B cell (primary cell): ENCODE data around the gene TBX2. TPM values are rescaled to one million over a fixed set of nuclear protein-coding genes. Genes with fewer than 3 reads are reported as not detected.
A peak's percentile ranks its signal among the peaks of the same experiment; 100 is the strongest.

Experiments
- ATAC-seq: fragments of 200-7000 bp; cut with Tn5 transposase; one replicate; pipeline ENCODE4 v1.10.0; 2021; ENCODE audit warnings: low read depth, mild to moderate bottlenecking, moderate number of reproducible peaks, moderate library complexity
- CTCF ChIA-PET: fragments of 350-600 bp; sonication (Branson Sonifier 250); formaldehyde crosslinking; loops from one replicate; lab custom pipeline; 2021; ENCODE audit warnings: antibody characterized with exemption, inconsistent platforms; lab: Charles Lee
- POLR2A ChIA-PET: fragments of 350-600 bp; sonication (Branson Sonifier 250); formaldehyde crosslinking; loops from one replicate; lab custom pipeline; 2021; ENCODE audit warnings: antibody characterized with exemption; lab: Charles Lee
- DNase-seq: peaks from one replicate; pipeline ENCODE4 v3.0.0; 2013
- H2AFZ ChIP-seq: 2 replicates; pipeline ENCODE4 v1.6.1; 2012; ENCODE audit warnings: mild to moderate bottlenecking, low read depth, low read length; ENCODE audit not compliant: insufficient read depth, poor library complexity, severe bottlenecking
- H3K27ac ChIP-seq, 2 donors: 1 replicate in 1 of 2; 2 replicates in 1 of 2; pipeline ENCODE4 v1.5.1; 2012 to 2013; ENCODE audit warnings: low read length in 2 of 2, mild to moderate bottlenecking in 2 of 2, moderate library complexity in 1 of 2
- H3K27me3 ChIP-seq, 4 experiments: fragments of 200-600 bp in 1 of 4; sonication (generic) in 1 of 4; replicated peaks in 1 of 4; 1 replicate in 2 of 4; 2 replicates in 2 of 4; pipeline versions ENCODE4 v1.6.1 to v1.7.0; 2013 to 2016; ENCODE audit warnings: low read length in 3 of 4, mild to moderate bottlenecking in 2 of 4, mixed read lengths in 1 of 4, moderate library complexity in 1 of 4; ENCODE audit not compliant: insufficient read depth in 4 of 4, control insufficient read depth in 3 of 4; ENCODE audit errors: control extremely low read depth in 1 of 4
- H3K36me3 ChIP-seq, 2 experiments: replicated peaks in 1 of 2; 1 replicate in 1 of 2; 2 replicates in 1 of 2; pipeline versions ENCODE4 v1.6.1 to v1.7.1; 2013; ENCODE audit warnings: low read length in 1 of 2; ENCODE audit not compliant: insufficient read depth in 2 of 2, control insufficient read depth in 1 of 2; ENCODE audit errors: control extremely low read depth in 1 of 2, extremely low read depth in 1 of 2
- H3K4me1 ChIP-seq, 2 donors: fragments of 200-600 bp in 1 of 2; sonication (generic) in 1 of 2; 1 replicate in 1 of 2; 2 replicates in 1 of 2; pipeline versions ENCODE4 v1.5.1 to v1.6.1; 2013 to 2017; ENCODE audit warnings: low read length in 2 of 2; ENCODE audit not compliant: control insufficient read depth in 2 of 2, insufficient read depth in 2 of 2
- H3K4me2 ChIP-seq: replicated peaks from 2 replicates; pipeline ENCODE3; 2012; ENCODE audit warnings: mild to moderate bottlenecking, low read depth, low read length; ENCODE audit not compliant: poor library complexity, severe bottlenecking
- H3K4me3 ChIP-seq, 5 experiments: fragments of 200-600 bp in 1 of 5; sonication (generic) in 1 of 5; 1 replicate in 3 of 5; 2 replicates in 2 of 5; pipeline versions ENCODE4 v1.5.1 to v1.7.0; 2011 to 2016; ENCODE audit warnings: low read length in 4 of 5, mild to moderate bottlenecking in 4 of 5, low read depth in 2 of 5, control low read depth in 1 of 5, moderate library complexity in 1 of 5; ENCODE audit not compliant: insufficient read depth in 1 of 5; ENCODE audit errors: control extremely low read depth in 1 of 5, extremely low read depth in 1 of 5
- H3K79me2 ChIP-seq: fragments of 200-600 bp; sonication (generic); one replicate; pipeline ENCODE4 v1.6.0; 2016; ENCODE audit warnings: low read length; ENCODE audit not compliant: control insufficient read depth, insufficient read depth
- H3K9ac ChIP-seq: fragments of 200-600 bp; sonication (generic); 2 replicates; pipeline ENCODE4 v1.6.1; 2017; ENCODE audit warnings: mild to moderate bottlenecking, low read length, moderate library complexity
- H3K9me3 ChIP-seq, 3 donors: one replicate each; pipeline versions ENCODE4 v1.6.1 to v1.7.1; 2013; ENCODE audit warnings: low read length in 2 of 3; ENCODE audit not compliant: control insufficient read depth in 2 of 3, insufficient read depth in 1 of 3; ENCODE audit errors: control extremely low read depth in 1 of 3
- H4K20me1 ChIP-seq: 2 replicates; pipeline ENCODE4 v1.6.0; 2012; ENCODE audit warnings: mild to moderate bottlenecking, low read length; ENCODE audit not compliant: insufficient read depth, control insufficient read depth, poor library complexity, severe bottlenecking
- H3K27ac Mint-ChIP-seq: one replicate; pipeline ENCODE4 v1.8.0; 2021; ENCODE audit warnings: mixed read lengths
- H3K27me3 Mint-ChIP-seq: one replicate; pipeline ENCODE4 v1.8.0; 2021; ENCODE audit warnings: mixed read lengths
- H3K4me1 Mint-ChIP-seq: one replicate; pipeline ENCODE4 v1.8.0; 2021; ENCODE audit warnings: mixed read lengths
- H3K4me3 Mint-ChIP-seq: one replicate; pipeline ENCODE4 v1.8.0; 2021; ENCODE audit warnings: mixed read lengths
- H3K9me3 Mint-ChIP-seq: one replicate; pipeline ENCODE4 v1.8.0; 2022; ENCODE audit warnings: mixed read lengths; ENCODE audit not compliant: insufficient read depth
- EZH2 ChIP-seq: IDR thresholded peaks from 2 replicates; pipeline ENCODE4 v1.6.1; 2012; ENCODE audit warnings: borderline replicate concordance, low read depth, mild to moderate bottlenecking, moderate library complexity, low read length; ENCODE audit not compliant: insufficient read depth, poor library complexity, severe bottlenecking
- WGBS: methylation state at CpG from one replicate; pipeline ENCODE4 v1.1.5; 2013; ENCODE audit warnings: missing lambda C conversion rate; ENCODE audit not compliant: insufficient coverage; 5-methylcytosine and 5-hydroxymethylcytosine counted together
- intact Hi-C: fragments of 100-400 bp; cut with micrococcal nuclease; formaldehyde crosslinking; loops from one replicate; pipeline ENCODE4 v1.10.0; 2022
- polyA plus RNA-seq: library from polyadenylated mRNA; depleted of rRNA; stranded (reverse); fragments of >200 nt; gene quantifications from 2 replicates; pipeline ENCODE4 v1.2.3, GENCODE V29; 2012
- total RNA-seq, 2 donors: library from RNA; stranded (reverse); fragments of 120-200 nt in 1 of 2; gene quantifications; 1 replicate in 1 of 2; 2 replicates in 1 of 2; pipeline versions ENCODE4 v1.2.3 to v1.2.4, GENCODE V29; 2013 to 2022
- TF ChIP-seq, protein P1 (sequence below): fragments of 200-600 bp; IDR thresholded peaks from one replicate; pipeline ENCODE4 v1.8.0; 2022; ENCODE audit warnings: antibody characterized with exemption, mild to moderate bottlenecking

TBX2 gene
- total and polyA plus RNA-seq, 2 donors (not counting 1 experiment from before 2014, with no cell fraction given) = not detected

DNA sequence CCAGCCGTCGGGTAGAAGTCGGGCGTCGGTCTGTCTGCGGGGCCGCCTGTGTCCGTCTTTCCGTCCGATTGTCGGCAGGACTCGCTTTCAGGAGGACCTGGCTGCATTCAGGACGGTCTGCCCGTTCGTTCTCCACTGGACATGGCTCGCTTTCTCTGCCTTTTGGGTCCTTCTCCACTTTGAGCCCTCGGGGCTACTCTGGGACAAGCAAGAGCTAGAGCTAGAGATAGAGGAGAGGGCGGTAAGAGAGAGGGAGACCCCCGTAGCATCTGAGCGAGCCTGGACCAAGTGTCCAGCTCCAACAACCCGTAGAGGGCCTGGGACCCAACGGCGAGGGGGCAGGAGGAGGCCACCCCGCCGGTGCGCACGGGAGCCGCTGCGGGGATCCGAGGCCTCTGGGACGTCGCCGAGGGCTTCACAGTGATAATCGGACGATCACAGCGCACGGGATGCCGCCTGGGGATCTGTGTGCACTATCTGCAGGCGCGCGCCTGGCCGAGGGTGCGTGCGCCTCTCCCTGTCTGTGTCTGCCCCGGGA is 57.1 kb downstream of the TBX2 start:
- POLR2A ChIA-PET = no interaction called here
- H3K36me3 ChIP-seq = no peaks in the 10 kb centered on the region
- H3K4me3 Mint-ChIP-seq = peak overlapping the region; percentile 79
- ATAC-seq = no peak
- no peaks in the 10 kb centered on the region for H3K9me3 Mint-ChIP-seq
- H3K4me1 ChIP-seq = peaks cover 40 to 55% of the 10 kb centered on the region in 2 donors
- no peak overlapping the region for H3K4me3 ChIP-seq
- DNase-seq = peak; percentile 37
- peaks cover 80% of the 10 kb centered on the region for H3K27me3 Mint-ChIP-seq
- no peak overlapping the region for H3K27ac ChIP-seq
- H3K27ac Mint-ChIP-seq = no peak overlapping the region
- WGBS = 16% methylated on average over 44 of the region's 45 CpGs
- CTCF ChIA-PET = no interaction called here
- H3K4me2 ChIP-seq = peak overlapping the region; percentile 62
- intact Hi-C loops = no loop called here
- peaks cover 39% of the 10 kb centered on the region for H3K4me1 Mint-ChIP-seq
- peaks cover 0 to 40% (median 0%) of the 10 kb centered on the region in 3 donors for H3K9me3 ChIP-seq
- H2AFZ ChIP-seq = peak overlapping the region; percentile 30
- H3K9ac ChIP-seq = no peak overlapping the region
- TF ChIP-seq, protein P1, sequence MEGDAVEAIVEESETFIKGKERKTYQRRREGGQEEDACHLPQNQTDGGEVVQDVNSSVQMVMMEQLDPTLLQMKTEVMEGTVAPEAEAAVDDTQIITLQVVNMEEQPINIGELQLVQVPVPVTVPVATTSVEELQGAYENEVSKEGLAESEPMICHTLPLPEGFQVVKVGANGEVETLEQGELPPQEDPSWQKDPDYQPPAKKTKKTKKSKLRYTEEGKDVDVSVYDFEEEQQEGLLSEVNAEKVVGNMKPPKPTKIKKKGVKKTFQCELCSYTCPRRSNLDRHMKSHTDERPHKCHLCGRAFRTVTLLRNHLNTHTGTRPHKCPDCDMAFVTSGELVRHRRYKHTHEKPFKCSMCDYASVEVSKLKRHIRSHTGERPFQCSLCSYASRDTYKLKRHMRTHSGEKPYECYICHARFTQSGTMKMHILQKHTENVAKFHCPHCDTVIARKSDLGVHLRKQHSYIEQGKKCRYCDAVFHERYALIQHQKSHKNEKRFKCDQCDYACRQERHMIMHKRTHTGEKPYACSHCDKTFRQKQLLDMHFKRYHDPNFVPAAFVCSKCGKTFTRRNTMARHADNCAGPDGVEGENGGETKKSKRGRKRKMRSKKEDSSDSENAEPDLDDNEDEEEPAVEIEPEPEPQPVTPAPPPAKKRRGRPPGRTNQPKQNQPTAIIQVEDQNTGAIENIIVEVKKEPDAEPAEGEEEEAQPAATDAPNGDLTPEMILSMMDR = no peak
- TF ChIP-seq EZH2 = no peak
- no peaks in the 10 kb centered on the region for H4K20me1 ChIP-seq
- no peaks in the 10 kb centered on the region for H3K79me2 ChIP-seq
- peaks cover 2 to 86% (median 58%) of the 10 kb centered on the region in 4 experiments for H3K27me3 ChIP-seq

DNA sequence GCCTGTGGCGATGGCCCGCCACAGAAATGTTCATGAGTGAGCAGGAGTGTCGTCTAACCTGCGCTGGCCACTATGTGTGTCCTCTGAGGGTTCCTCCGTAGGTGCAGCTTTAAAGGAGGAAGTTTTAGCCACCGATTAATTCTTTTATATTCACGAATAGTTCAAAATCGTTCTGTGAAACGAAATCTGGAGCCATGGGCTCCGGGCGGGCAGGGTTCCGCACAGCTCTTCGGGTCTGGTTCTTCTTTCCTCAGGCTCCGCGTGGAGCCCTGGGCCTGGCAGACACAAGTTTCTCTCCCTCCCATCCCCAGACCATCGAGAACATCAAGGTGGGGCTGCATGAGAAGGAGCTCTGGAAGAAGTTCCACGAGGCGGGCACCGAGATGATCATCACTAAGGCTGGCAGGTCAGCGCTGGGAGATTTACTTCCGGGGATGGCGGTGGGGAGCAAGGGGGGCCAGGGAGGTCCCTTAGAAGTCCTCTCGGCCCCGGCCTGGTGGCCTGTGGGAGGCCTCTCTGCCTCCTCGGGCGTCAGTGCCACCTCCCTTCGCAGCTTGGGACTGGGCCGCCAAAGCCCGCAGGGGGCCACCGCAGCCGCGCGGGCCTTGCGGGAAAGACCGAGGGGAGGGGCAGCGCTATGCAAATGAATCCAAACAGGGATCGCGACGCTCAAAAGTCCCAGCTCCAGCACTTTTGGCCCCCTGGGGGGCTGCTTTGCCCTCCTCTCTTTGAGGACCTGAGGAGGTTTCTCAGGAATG is 57.8 kb downstream of the TBX2 start:
- H3K4me1 ChIP-seq = peaks cover 39 to 55% of the 10 kb centered on the region in 2 donors
- no peak for TF ChIP-seq EZH2
- TF ChIP-seq, protein P1 = no peak
- peak; percentile 17 for ATAC-seq
- peak overlapping the region in 2 of 5 experiments; percentile 2 to 32 for H3K4me3 ChIP-seq
- H3K27me3 ChIP-seq = peaks cover 2 to 86% (median 55%) of the 10 kb centered on the region in 4 experiments
- no peaks in the 10 kb centered on the region for H3K36me3 ChIP-seq
- no peaks in the 10 kb centered on the region for H4K20me1 ChIP-seq
- H2AFZ ChIP-seq = peak overlapping the region; percentile 30
- ChIA-PET POLR2A (no interaction called here), CTCF (no interaction called here)
- peak overlapping the region; percentile 79 for H3K4me3 Mint-ChIP-seq
- WGBS = 8% methylated on average over 23 of the region's 39 CpGs
- peaks cover 43% of the 10 kb centered on the region for H3K4me1 Mint-ChIP-seq
- no peak overlapping the region for H3K27ac Mint-ChIP-seq
- H3K27ac ChIP-seq = no peak overlapping the region
- peaks cover 0 to 36% (median 0%) of the 10 kb centered on the region in 3 donors for H3K9me3 ChIP-seq
- peak overlapping the region; percentile 10 for H3K9ac ChIP-seq
- peak overlapping the region; percentile 62 for H3K4me2 ChIP-seq
- H3K9me3 Mint-ChIP-seq = no peaks in the 10 kb centered on the region
- no peaks in the 10 kb centered on the region for H3K79me2 ChIP-seq
- H3K27me3 Mint-ChIP-seq = peaks cover 82% of the 10 kb centered on the region
- DNase-seq = no peak
- intact Hi-C loops = no loop called here
